ENCODE measurements around the gene NUDT15.

Gene NUDT15

GRCh38 chr13:48094404-48094780, 56.9 kb downstream of the NUDT15 start:
- no peak for DNase-seq
- TF ChIP-seq, protein P1, sequence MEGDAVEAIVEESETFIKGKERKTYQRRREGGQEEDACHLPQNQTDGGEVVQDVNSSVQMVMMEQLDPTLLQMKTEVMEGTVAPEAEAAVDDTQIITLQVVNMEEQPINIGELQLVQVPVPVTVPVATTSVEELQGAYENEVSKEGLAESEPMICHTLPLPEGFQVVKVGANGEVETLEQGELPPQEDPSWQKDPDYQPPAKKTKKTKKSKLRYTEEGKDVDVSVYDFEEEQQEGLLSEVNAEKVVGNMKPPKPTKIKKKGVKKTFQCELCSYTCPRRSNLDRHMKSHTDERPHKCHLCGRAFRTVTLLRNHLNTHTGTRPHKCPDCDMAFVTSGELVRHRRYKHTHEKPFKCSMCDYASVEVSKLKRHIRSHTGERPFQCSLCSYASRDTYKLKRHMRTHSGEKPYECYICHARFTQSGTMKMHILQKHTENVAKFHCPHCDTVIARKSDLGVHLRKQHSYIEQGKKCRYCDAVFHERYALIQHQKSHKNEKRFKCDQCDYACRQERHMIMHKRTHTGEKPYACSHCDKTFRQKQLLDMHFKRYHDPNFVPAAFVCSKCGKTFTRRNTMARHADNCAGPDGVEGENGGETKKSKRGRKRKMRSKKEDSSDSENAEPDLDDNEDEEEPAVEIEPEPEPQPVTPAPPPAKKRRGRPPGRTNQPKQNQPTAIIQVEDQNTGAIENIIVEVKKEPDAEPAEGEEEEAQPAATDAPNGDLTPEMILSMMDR (IDR thresholded peaks at IDR 0.05; ENCODE audit: low read depth, low read length, missing control alignments): no peak
- Histone ChIP-seq H3K27ac (peak overlapping the region; percentile 73), H3K4me3 (ENCODE audit: low read depth, low read length) (peak overlapping the region; percentile 97), H3K27me3 (replicated peaks) (no peaks in the 10 kb centered on the region), H3K36me3 (replicated peaks) (no peaks in the 10 kb centered on the region)
- in situ Hi-C loops (cut with HindIII; ENCODE audit: low pct_ligation_motif_present, low sequenced_read_pairs): no loop called here

DNA sequence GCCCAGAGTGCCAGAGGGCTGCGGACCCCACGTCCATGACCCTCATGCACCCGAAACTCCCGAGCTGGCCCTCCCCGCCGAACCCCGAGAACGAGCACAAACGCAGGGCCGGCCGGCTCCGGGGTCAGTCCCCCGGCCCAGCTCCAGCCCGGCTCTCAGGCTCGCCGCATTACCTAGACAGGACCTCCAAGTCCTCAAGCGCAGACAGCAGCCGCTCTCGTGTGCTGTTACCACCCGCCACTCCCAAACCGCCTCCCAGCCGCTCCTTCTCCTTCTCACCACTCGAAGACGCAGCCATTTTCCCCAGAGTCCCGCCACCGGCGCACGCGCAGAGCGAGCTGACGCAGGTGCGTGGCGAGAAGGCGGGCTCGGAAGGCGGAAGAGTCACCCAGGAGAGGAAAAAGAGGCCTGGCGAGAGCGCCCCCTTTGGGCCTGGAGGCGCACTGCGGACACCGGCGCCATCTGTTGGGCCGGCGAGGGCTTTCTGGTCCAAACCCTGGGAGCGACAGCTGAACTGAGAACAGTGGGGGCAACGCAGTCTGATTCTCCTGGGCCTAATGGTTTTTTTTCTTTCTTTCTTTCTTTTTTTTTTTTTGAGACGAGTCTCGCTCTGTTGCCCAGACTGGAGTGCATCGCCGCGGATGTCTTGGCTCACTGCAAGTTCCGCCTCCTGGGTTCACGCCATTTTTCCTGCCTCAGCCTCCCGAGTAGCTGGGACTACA, 57.4 kb downstream of the NUDT15 start, which contains the start of gene MED4:
Gene MED4 (minus strand): TSS at position 324 of the 722 bp plus-strand sequence. CDS start 26 bp downstream, at position 298.
- in situ Hi-C loops (cut with HindIII; ENCODE audit: low pct_ligation_motif_present, low sequenced_read_pairs): no loop called here

GRCh38 chr13:48096670-48097069, 59.1 kb downstream of the NUDT15 start:
- DNase-seq: no peak
- Histone ChIP-seq H3K27me3 (replicated peaks) (no peaks in the 10 kb centered on the region), H3K36me3 (replicated peaks) (no peaks in the 10 kb centered on the region), H3K4me3 (ENCODE audit: low read depth, low read length) (no peak overlapping the region), H3K27ac (no peak overlapping the region)
- in situ Hi-C loops (cut with HindIII; ENCODE audit: low pct_ligation_motif_present, low sequenced_read_pairs): no loop called here
- TF ChIP-seq, protein P1 (IDR thresholded peaks at IDR 0.05; ENCODE audit: low read depth, low read length, missing control alignments): no peak

More for the DNA sequence above, 57.4 kb downstream of the NUDT15 start, which contains the start of gene MED4:
- Histone ChIP-seq H3K36me3 (replicated peaks) (no peaks in the 10 kb centered on the region), H3K27me3 (replicated peaks) (no peaks in the 10 kb centered on the region), H3K27ac (peak within 1 kb of the TSS; percentile 73), H3K4me3 (ENCODE audit: low read depth, low read length) (peak within 1 kb of the TSS; percentile 97)
- DNase-seq: peak; percentile 90
- TF ChIP-seq, protein P1 (IDR thresholded peaks at IDR 0.05; ENCODE audit: low read depth, low read length, missing control alignments): peak; percentile 100
